PFSK-1 (cell line): Measurements from ENCODE around the gene TSPAN15.

Experiments used
- POLR2AphosphoS5 ChIP-seq: IDR thresholded peaks from 2 replicates; pipeline ENCODE4 v1.6.1; 2012; ENCODE audit warnings: low read depth, mild to moderate bottlenecking, control low read depth, low read length, moderate library complexity
- SIN3A ChIP-seq: IDR thresholded peaks from 2 replicates; pipeline ENCODE4 v1.6.1; 2012; ENCODE audit warnings: mild to moderate bottlenecking, low read length, moderate library complexity, borderline replicate concordance; ENCODE audit not compliant: insufficient read depth
- TAF1 ChIP-seq: IDR thresholded peaks from 2 replicates; pipeline ENCODE4 v1.6.1; 2012; ENCODE audit warnings: low read length, control low read depth, borderline replicate concordance; ENCODE audit not compliant: insufficient read depth

- no peak for TF ChIP-seq POLR2AphosphoS5
- no peak for TF ChIP-seq TAF1
- TF ChIP-seq SIN3A = no peak
Measured at GRCh38 chr10:69467928-69468750, 16.9 kb downstream of the TSPAN15 start.
